ENCODE results near the gene ABCB10.

ABCB10 gene

GRCh38 chr1:229593800-229594199 is 35.3 kb upstream of the ABCB10 start:
- H3K27me3 ChIP-seq (ENCODE audit: control insufficient read depth in 2 of 2, insufficient read depth in 2 of 2, low read length in 2 of 2) = no peaks in the 10 kb centered on the region
- H3K9ac ChIP-seq (ENCODE audit: low read depth in 1 of 2, low read length in 2 of 2) = no peak overlapping the region
- peaks cover 0 to 3% of the 10 kb centered on the region in 2 donors for H3K4me1 ChIP-seq (ENCODE audit: control insufficient read depth in 2 of 2, insufficient read depth in 2 of 2, low read length in 2 of 2)
- H3K27ac ChIP-seq (ENCODE audit: low read depth in 2 of 2, low read length in 2 of 2) = no peak overlapping the region
- H3K9me3 ChIP-seq (ENCODE audit: control insufficient read depth in 2 of 2, low read length in 2 of 2) = no peaks in the 10 kb centered on the region
- H3K36me3 ChIP-seq (ENCODE audit: control insufficient read depth in 2 of 2, insufficient read depth in 2 of 2, low read length in 2 of 2) = peaks cover 13 to 25% of the 10 kb centered on the region in 2 donors
- no peak overlapping the region for H3K4me3 ChIP-seq (ENCODE audit: low read length in 2 of 2)

GRCh38 chr1:229590119-229590518 is 31.6 kb upstream of the ABCB10 start:
- Histone ChIP-seq H3K9me3 (ENCODE audit: control insufficient read depth in 2 of 2, low read length in 2 of 2) (no peaks in the 10 kb centered on the region), H3K36me3 (ENCODE audit: control insufficient read depth in 2 of 2, insufficient read depth in 2 of 2, low read length in 2 of 2) (peaks cover 13 to 25% of the 10 kb centered on the region in 2 donors), H3K27ac (ENCODE audit: low read depth in 2 of 2, low read length in 2 of 2) (no peak overlapping the region), H3K4me1 (ENCODE audit: control insufficient read depth in 2 of 2, insufficient read depth in 2 of 2, low read length in 2 of 2) (no peaks in the 10 kb centered on the region), H3K9ac (ENCODE audit: low read depth in 1 of 2, low read length in 2 of 2) (no peak overlapping the region), H3K4me3 (ENCODE audit: low read length in 2 of 2) (no peak overlapping the region), H3K27me3 (ENCODE audit: control insufficient read depth in 2 of 2, insufficient read depth in 2 of 2, low read length in 2 of 2) (no peaks in the 10 kb centered on the region)

GRCh38 chr1:229585338-229585737 is 26.8 kb upstream of the ABCB10 start:
- Histone ChIP-seq H3K4me3 (ENCODE audit: low read length in 2 of 2) (no peak overlapping the region), H3K36me3 (ENCODE audit: control insufficient read depth in 2 of 2, insufficient read depth in 2 of 2, low read length in 2 of 2) (no peaks in the 10 kb centered on the region), H3K9ac (ENCODE audit: low read depth in 1 of 2, low read length in 2 of 2) (no peak overlapping the region), H3K27me3 (ENCODE audit: control insufficient read depth in 2 of 2, insufficient read depth in 2 of 2, low read length in 2 of 2) (no peaks in the 10 kb centered on the region), H3K9me3 (ENCODE audit: control insufficient read depth in 2 of 2, low read length in 2 of 2) (no peaks in the 10 kb centered on the region), H3K4me1 (ENCODE audit: control insufficient read depth in 2 of 2, insufficient read depth in 2 of 2, low read length in 2 of 2) (no peaks in the 10 kb centered on the region), H3K27ac (ENCODE audit: low read depth in 2 of 2, low read length in 2 of 2) (no peak overlapping the region)

- Histone ChIP-seq H3K9me3 (ENCODE audit: control insufficient read depth in 2 of 2, low read length in 2 of 2) (no peaks in the 10 kb centered on the region), H3K36me3 (ENCODE audit: control insufficient read depth in 2 of 2, insufficient read depth in 2 of 2, low read length in 2 of 2) (no peaks in the 10 kb centered on the region), H3K27me3 (ENCODE audit: control insufficient read depth in 2 of 2, insufficient read depth in 2 of 2, low read length in 2 of 2) (no peaks in the 10 kb centered on the region), H3K9ac (ENCODE audit: low read depth in 1 of 2, low read length in 2 of 2) (no peak overlapping the region), H3K4me1 (ENCODE audit: control insufficient read depth in 2 of 2, insufficient read depth in 2 of 2, low read length in 2 of 2) (peaks cover 4 to 10% of the 10 kb centered on the region in 2 donors), H3K4me3 (ENCODE audit: low read length in 2 of 2) (no peak overlapping the region), H3K27ac (ENCODE audit: low read depth in 2 of 2, low read length in 2 of 2) (no peak overlapping the region)
Measured at GRCh38 chr1:229582715-229583114, 24.2 kb upstream of the ABCB10 start.

GRCh38 chr1:229582011-229582694 is 23.6 kb upstream of the ABCB10 start:
- H3K4me3 ChIP-seq (ENCODE audit: low read length in 2 of 2) = no peak overlapping the region
- no peak overlapping the region for H3K9ac ChIP-seq (ENCODE audit: low read depth in 1 of 2, low read length in 2 of 2)
- H3K27ac ChIP-seq (ENCODE audit: low read depth in 2 of 2, low read length in 2 of 2) = no peak overlapping the region
- H3K27me3 ChIP-seq (ENCODE audit: control insufficient read depth in 2 of 2, insufficient read depth in 2 of 2, low read length in 2 of 2) = no peaks in the 10 kb centered on the region
- H3K4me1 ChIP-seq (ENCODE audit: control insufficient read depth in 2 of 2, insufficient read depth in 2 of 2, low read length in 2 of 2) = peaks cover 4 to 10% of the 10 kb centered on the region in 2 donors
- no peaks in the 10 kb centered on the region for H3K9me3 ChIP-seq (ENCODE audit: control insufficient read depth in 2 of 2, low read length in 2 of 2)
- no peaks in the 10 kb centered on the region for H3K36me3 ChIP-seq (ENCODE audit: control insufficient read depth in 2 of 2, insufficient read depth in 2 of 2, low read length in 2 of 2)

- Histone ChIP-seq H3K4me3 (ENCODE audit: low read length in 2 of 2) (no peak overlapping the region), H3K4me1 (ENCODE audit: control insufficient read depth in 2 of 2, insufficient read depth in 2 of 2, low read length in 2 of 2) (peaks cover 4 to 10% of the 10 kb centered on the region in 2 donors), H3K9me3 (ENCODE audit: control insufficient read depth in 2 of 2, low read length in 2 of 2) (no peaks in the 10 kb centered on the region), H3K27ac (ENCODE audit: low read depth in 2 of 2, low read length in 2 of 2) (no peak overlapping the region), H3K27me3 (ENCODE audit: control insufficient read depth in 2 of 2, insufficient read depth in 2 of 2, low read length in 2 of 2) (no peaks in the 10 kb centered on the region), H3K9ac (ENCODE audit: low read depth in 1 of 2, low read length in 2 of 2) (no peak overlapping the region), H3K36me3 (ENCODE audit: control insufficient read depth in 2 of 2, insufficient read depth in 2 of 2, low read length in 2 of 2) (no peaks in the 10 kb centered on the region)
Measured at GRCh38 chr1:229581485-229581884, 23.0 kb upstream of the ABCB10 start.

GRCh38 chr1:229579059-229579673 is 20.7 kb upstream of the ABCB10 start:
- Histone ChIP-seq H3K27ac (ENCODE audit: low read depth in 2 of 2, low read length in 2 of 2) (peak overlapping the region; percentile 35 to 53), H3K4me3 (ENCODE audit: low read length in 2 of 2) (peak overlapping the region in 1 of 2 donors; percentile 55), H3K9me3 (ENCODE audit: control insufficient read depth in 2 of 2, low read length in 2 of 2) (no peaks in the 10 kb centered on the region), H3K27me3 (ENCODE audit: control insufficient read depth in 2 of 2, insufficient read depth in 2 of 2, low read length in 2 of 2) (no peaks in the 10 kb centered on the region), H3K36me3 (ENCODE audit: control insufficient read depth in 2 of 2, insufficient read depth in 2 of 2, low read length in 2 of 2) (no peaks in the 10 kb centered on the region), H3K4me1 (ENCODE audit: control insufficient read depth in 2 of 2, insufficient read depth in 2 of 2, low read length in 2 of 2) (peaks cover 4 to 10% of the 10 kb centered on the region in 2 donors), H3K9ac (ENCODE audit: low read depth in 1 of 2, low read length in 2 of 2) (peak overlapping the region in 1 of 2 donors; percentile 18)

- H3K27ac ChIP-seq (ENCODE audit: low read depth in 2 of 2, low read length in 2 of 2) = peak overlapping the region; percentile 35 to 49
- no peak overlapping the region for H3K9ac ChIP-seq (ENCODE audit: low read depth in 1 of 2, low read length in 2 of 2)
- peak overlapping the region in 1 of 2 donors; percentile 55 for H3K4me3 ChIP-seq (ENCODE audit: low read length in 2 of 2)
Measured at GRCh38 chr1:229578168-229579058, 19.9 kb upstream of the ABCB10 start.

GRCh38 chr1:229574679-229575442 is 16.4 kb upstream of the ABCB10 start:
- H3K9ac ChIP-seq (ENCODE audit: low read depth in 1 of 2, low read length in 2 of 2) = no peak overlapping the region
- no peak overlapping the region for H3K27ac ChIP-seq (ENCODE audit: low read depth in 2 of 2, low read length in 2 of 2)
- no peak overlapping the region for H3K4me3 ChIP-seq (ENCODE audit: low read length in 2 of 2)
- H3K9me3 ChIP-seq (ENCODE audit: control insufficient read depth in 2 of 2, low read length in 2 of 2) = no peaks in the 10 kb centered on the region
- H3K36me3 ChIP-seq (ENCODE audit: control insufficient read depth in 2 of 2, insufficient read depth in 2 of 2, low read length in 2 of 2) = no peaks in the 10 kb centered on the region
- H3K4me1 ChIP-seq (ENCODE audit: control insufficient read depth in 2 of 2, insufficient read depth in 2 of 2, low read length in 2 of 2) = peaks cover 9 to 10% of the 10 kb centered on the region in 2 donors
- H3K27me3 ChIP-seq (ENCODE audit: control insufficient read depth in 2 of 2, insufficient read depth in 2 of 2, low read length in 2 of 2) = no peaks in the 10 kb centered on the region

More at GRCh38 chr1:229578168-229579058, 19.9 kb upstream of the ABCB10 start:
- Histone ChIP-seq H3K9me3 (ENCODE audit: control insufficient read depth in 2 of 2, low read length in 2 of 2) (no peaks in the 10 kb centered on the region), H3K27me3 (ENCODE audit: control insufficient read depth in 2 of 2, insufficient read depth in 2 of 2, low read length in 2 of 2) (no peaks in the 10 kb centered on the region), H3K4me1 (ENCODE audit: control insufficient read depth in 2 of 2, insufficient read depth in 2 of 2, low read length in 2 of 2) (peaks cover 4 to 10% of the 10 kb centered on the region in 2 donors), H3K36me3 (ENCODE audit: control insufficient read depth in 2 of 2, insufficient read depth in 2 of 2, low read length in 2 of 2) (no peaks in the 10 kb centered on the region)
